ENCODE data around the gene PALMD.

Gene PALMD

DNA sequence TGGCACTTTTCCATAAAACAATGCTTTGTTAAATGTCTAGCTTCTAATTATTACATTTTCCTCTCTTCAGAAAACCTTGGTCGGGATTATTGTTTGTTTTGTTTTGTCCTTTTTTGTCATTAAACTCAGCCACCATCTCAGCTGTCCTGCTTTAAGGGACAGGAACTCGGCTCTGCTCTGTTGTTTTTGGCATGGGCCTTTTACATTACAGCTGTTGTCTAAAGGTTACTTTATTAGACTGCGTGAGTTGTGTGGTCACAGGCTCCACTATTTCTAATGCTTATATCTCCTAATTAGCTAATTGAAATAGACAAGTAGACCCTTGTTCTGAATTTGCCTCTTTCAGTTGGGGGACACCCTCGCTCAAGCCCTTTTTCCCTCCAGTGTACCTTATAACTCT lies 1.6 kb downstream of the PALMD start:
- Histone ChIP-seq H3K36me3 (ENCODE audit: control insufficient read depth in 1 of 2, insufficient read depth in 2 of 2, low read length in 2 of 2) (no peaks in the 10 kb centered on the region), H3K4me1 (ENCODE audit: control insufficient read depth in 1 of 2, insufficient read depth in 2 of 2, low read length in 2 of 2) (peaks cover 0 to 5% of the 10 kb centered on the region in 2 donors), H3K27ac (ENCODE audit: low read length) (peak overlapping the region; percentile 61), H3K27me3 (ENCODE audit: low read depth, low read length) (peaks cover 4% of the 10 kb centered on the region), H3K4me3 (ENCODE audit: low read depth in 1 of 2, low read length in 2 of 2) (peak overlapping the region; percentile 3 to 51), H3K9me3 (ENCODE audit: control insufficient read depth in 1 of 2, low read length in 2 of 2) (no peaks in the 10 kb centered on the region)

GRCh38 chr1:99648107-99648506 lies 2.2 kb downstream of the PALMD start:
- H3K4me1 ChIP-seq (ENCODE audit: control insufficient read depth in 1 of 2, insufficient read depth in 2 of 2, low read length in 2 of 2), result peaks cover 0 to 5% of the 10 kb centered on the region in 2 donors
- no peaks in the 10 kb centered on the region for H3K9me3 ChIP-seq (ENCODE audit: control insufficient read depth in 1 of 2, low read length in 2 of 2)
- peak overlapping the region in 1 of 2 donors; percentile 3 for H3K4me3 ChIP-seq (ENCODE audit: low read depth in 1 of 2, low read length in 2 of 2)
- peak overlapping the region; percentile 61 for H3K27ac ChIP-seq (ENCODE audit: low read length)
- peaks cover 4% of the 10 kb centered on the region for H3K27me3 ChIP-seq (ENCODE audit: low read depth, low read length)
- H3K36me3 ChIP-seq (ENCODE audit: control insufficient read depth in 1 of 2, insufficient read depth in 2 of 2, low read length in 2 of 2), result no peaks in the 10 kb centered on the region

DNA sequence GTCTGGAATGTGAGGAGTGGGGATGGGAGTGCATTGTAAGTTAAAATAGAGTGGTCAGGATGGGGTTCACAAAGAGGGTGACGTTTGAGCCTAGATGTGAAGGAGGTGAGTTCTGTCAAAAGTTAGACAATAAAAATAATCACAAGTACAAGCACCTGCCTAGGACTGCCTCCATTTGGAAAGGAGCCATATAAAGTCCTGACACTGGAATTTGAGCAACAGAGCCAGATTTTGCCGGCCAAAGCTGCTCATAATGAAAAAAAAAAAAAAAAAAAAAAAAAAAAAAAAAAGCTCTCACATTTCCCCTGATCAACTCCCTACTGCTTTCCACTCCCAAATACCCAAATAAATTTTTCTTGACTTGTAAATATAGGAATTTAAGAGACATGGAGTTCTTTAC lies 4.1 kb downstream of the PALMD start:
- Histone ChIP-seq H3K4me1 (ENCODE audit: control insufficient read depth in 1 of 2, insufficient read depth in 2 of 2, low read length in 2 of 2) (peaks cover 0 to 5% of the 10 kb centered on the region in 2 donors), H3K27ac (ENCODE audit: low read length) (no peak overlapping the region), H3K27me3 (ENCODE audit: low read depth, low read length) (peaks cover 4% of the 10 kb centered on the region), H3K4me3 (ENCODE audit: low read depth in 1 of 2, low read length in 2 of 2) (no peak overlapping the region), H3K36me3 (ENCODE audit: control insufficient read depth in 1 of 2, insufficient read depth in 2 of 2, low read length in 2 of 2) (no peaks in the 10 kb centered on the region), H3K9me3 (ENCODE audit: control insufficient read depth in 1 of 2, low read length in 2 of 2) (no peaks in the 10 kb centered on the region)

GRCh38 chr1:99650773-99651437 lies 5.0 kb downstream of the PALMD start:
- H3K9me3 ChIP-seq (ENCODE audit: control insufficient read depth in 1 of 2, low read length in 2 of 2), result no peaks in the 10 kb centered on the region
- peaks cover 0 to 5% of the 10 kb centered on the region in 2 donors for H3K4me1 ChIP-seq (ENCODE audit: control insufficient read depth in 1 of 2, insufficient read depth in 2 of 2, low read length in 2 of 2)
- H3K27ac ChIP-seq (ENCODE audit: low read length), result no peak overlapping the region
- no peak overlapping the region for H3K4me3 ChIP-seq (ENCODE audit: low read depth in 1 of 2, low read length in 2 of 2)
- peaks cover 2% of the 10 kb centered on the region for H3K27me3 ChIP-seq (ENCODE audit: low read depth, low read length)
- no peaks in the 10 kb centered on the region for H3K36me3 ChIP-seq (ENCODE audit: control insufficient read depth in 1 of 2, insufficient read depth in 2 of 2, low read length in 2 of 2)

DNA sequence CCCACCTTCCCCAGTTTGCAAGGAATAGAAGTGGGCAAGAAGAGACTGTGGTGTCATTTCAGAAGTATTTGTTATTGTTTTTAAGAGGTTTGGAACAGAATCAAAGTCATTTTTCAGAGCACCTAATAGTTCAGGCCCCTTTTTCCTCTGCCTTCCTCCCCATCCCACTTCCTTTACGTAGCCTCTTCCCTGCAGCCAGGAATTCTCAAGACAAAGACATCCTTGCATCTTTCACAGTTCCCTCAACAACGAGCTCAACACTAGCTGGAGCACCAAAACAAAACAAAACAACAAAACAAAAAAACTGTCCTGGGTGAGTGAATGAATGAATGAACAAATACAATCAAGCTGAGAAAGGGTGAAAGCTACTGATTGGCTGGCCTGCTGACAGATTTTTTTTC lies 7.0 kb downstream of the PALMD start:
- Histone ChIP-seq H3K4me1 (ENCODE audit: control insufficient read depth in 1 of 2, insufficient read depth in 2 of 2, low read length in 2 of 2) (no peaks in the 10 kb centered on the region), H3K36me3 (ENCODE audit: control insufficient read depth in 1 of 2, insufficient read depth in 2 of 2, low read length in 2 of 2) (no peaks in the 10 kb centered on the region), H3K4me3 (ENCODE audit: low read depth in 1 of 2, low read length in 2 of 2) (no peak overlapping the region), H3K9me3 (ENCODE audit: control insufficient read depth in 1 of 2, low read length in 2 of 2) (no peaks in the 10 kb centered on the region), H3K27ac (ENCODE audit: low read length) (no peak overlapping the region), H3K27me3 (ENCODE audit: low read depth, low read length) (no peaks in the 10 kb centered on the region)

- peaks cover 0 to 7% of the 10 kb centered on the region in 2 donors for H3K4me1 ChIP-seq (ENCODE audit: control insufficient read depth in 1 of 2, insufficient read depth in 2 of 2, low read length in 2 of 2)
- no peaks in the 10 kb centered on the region for H3K36me3 ChIP-seq (ENCODE audit: control insufficient read depth in 1 of 2, insufficient read depth in 2 of 2, low read length in 2 of 2)
- no peaks in the 10 kb centered on the region for H3K27me3 ChIP-seq (ENCODE audit: low read depth, low read length)
- no peak overlapping the region for H3K4me3 ChIP-seq (ENCODE audit: low read depth in 1 of 2, low read length in 2 of 2)
- H3K9me3 ChIP-seq (ENCODE audit: control insufficient read depth in 1 of 2, low read length in 2 of 2), result no peaks in the 10 kb centered on the region
- H3K27ac ChIP-seq (ENCODE audit: low read length), result no peak overlapping the region
These were observed 9.5 kb downstream of the PALMD start for GRCh38 chr1:99655376-99655775.

DNA sequence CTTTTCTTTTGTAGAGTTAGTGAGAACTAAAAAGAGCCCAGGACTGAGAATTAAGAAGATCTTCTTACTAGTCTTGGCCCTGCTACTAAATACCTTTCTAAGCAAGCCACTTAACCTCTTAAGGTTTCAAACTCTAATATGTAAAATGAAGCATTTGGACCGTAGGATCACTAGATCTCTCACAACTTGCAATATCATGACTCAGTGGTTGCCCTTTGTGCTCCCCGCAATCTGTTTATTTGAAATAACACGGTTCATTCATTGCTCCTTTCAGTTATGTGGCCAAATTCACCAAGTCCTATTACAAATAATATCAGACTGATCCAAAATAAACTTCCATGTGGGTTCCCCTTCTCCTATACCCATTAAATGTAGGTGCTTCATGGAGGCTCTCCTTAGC lies 10.8 kb downstream of the PALMD start:
- Histone ChIP-seq H3K27me3 (ENCODE audit: low read depth, low read length) (no peaks in the 10 kb centered on the region), H3K4me3 (ENCODE audit: low read depth in 1 of 2, low read length in 2 of 2) (no peak overlapping the region), H3K27ac (ENCODE audit: low read length) (no peak overlapping the region), H3K4me1 (ENCODE audit: control insufficient read depth in 1 of 2, insufficient read depth in 2 of 2, low read length in 2 of 2) (peaks cover 0 to 7% of the 10 kb centered on the region in 2 donors), H3K9me3 (ENCODE audit: control insufficient read depth in 1 of 2, low read length in 2 of 2) (no peaks in the 10 kb centered on the region), H3K36me3 (ENCODE audit: control insufficient read depth in 1 of 2, insufficient read depth in 2 of 2, low read length in 2 of 2) (no peaks in the 10 kb centered on the region)

DNA sequence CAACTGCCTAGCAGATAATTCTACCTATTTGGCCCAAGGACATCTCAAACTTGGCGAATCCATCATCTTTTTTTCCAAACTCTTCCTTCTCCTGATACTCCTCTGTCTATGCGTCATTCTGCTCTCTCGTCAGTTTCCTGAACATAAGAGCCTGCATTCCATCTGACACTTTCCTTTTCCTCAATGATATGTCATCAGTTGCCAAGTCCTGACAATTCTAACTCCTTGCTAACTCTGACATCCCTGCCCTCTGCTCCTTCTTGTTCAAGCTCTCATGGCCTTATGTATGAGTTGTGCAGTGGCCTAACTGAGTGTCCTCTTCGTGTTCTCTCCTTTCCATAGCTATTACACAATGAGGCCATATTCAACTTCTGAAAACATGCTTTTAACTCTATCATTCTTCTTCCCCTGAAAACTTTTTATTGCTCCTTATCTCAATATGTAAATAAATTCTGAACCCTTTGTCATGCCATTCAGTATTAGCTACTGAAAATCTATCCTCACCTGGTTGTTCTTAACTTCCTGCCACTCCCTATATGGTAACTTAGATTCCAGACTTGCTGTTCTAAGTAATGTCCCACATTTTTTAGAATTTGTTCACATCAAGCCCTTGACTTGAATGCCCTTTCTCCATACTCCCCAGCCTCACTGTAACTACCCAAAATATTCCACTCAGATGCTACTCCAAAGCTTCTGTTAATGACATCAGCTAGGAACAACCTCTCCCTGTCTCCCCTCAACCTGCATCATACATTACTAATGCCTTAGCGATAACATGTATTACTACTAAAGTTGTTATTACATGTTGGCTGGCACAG lies 11.5 kb downstream of the PALMD start:
- Histone ChIP-seq H3K27me3 (ENCODE audit: low read depth, low read length) (no peaks in the 10 kb centered on the region), H3K4me3 (ENCODE audit: low read depth in 1 of 2, low read length in 2 of 2) (no peak overlapping the region), H3K4me1 (ENCODE audit: control insufficient read depth in 1 of 2, insufficient read depth in 2 of 2, low read length in 2 of 2) (peaks cover 0 to 10% of the 10 kb centered on the region in 2 donors), H3K27ac (ENCODE audit: low read length) (no peak overlapping the region), H3K9me3 (ENCODE audit: control insufficient read depth in 1 of 2, low read length in 2 of 2) (no peaks in the 10 kb centered on the region), H3K36me3 (ENCODE audit: control insufficient read depth in 1 of 2, insufficient read depth in 2 of 2, low read length in 2 of 2) (no peaks in the 10 kb centered on the region)

DNA sequence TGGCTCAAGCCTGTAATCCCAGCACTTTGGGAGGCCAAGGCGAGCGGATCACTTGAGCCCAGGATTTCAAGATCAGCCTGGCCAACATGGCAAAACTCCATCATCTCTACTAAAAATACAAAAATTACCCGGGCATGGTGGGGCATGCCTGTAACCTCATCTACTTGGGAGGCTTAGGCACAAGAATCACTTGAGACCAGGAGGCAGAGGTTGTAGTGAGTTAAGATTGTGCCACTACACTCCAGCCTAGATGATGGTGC lies 12.0 kb downstream of the PALMD start:
- peaks cover 0 to 10% of the 10 kb centered on the region in 2 donors for H3K4me1 ChIP-seq (ENCODE audit: control insufficient read depth in 1 of 2, insufficient read depth in 2 of 2, low read length in 2 of 2)
- no peak overlapping the region for H3K27ac ChIP-seq (ENCODE audit: low read length)

DNA sequence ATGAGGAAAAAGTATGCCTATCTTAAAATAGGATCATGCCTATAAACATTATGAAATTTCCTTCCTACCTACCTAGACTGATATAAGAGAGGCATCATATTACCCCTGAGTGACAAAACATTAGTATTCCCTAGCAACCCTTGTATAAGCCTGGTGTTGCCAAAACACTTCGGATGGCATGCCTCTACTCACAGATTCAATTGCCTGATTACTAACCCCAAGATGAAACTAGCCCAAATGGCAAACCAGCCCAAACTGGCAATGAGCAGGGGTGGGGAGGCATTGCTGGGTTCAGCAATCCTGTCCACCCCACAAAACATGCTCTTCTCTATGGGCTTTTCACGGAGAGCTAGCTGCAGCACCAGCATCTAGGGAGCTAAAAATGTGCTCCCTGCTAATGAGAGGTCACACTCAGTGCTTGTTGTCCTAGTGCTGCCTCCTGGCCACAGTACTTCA lies 13.9 kb downstream of the PALMD start:
- Histone ChIP-seq H3K9me3 (ENCODE audit: control insufficient read depth in 1 of 2, low read length in 2 of 2) (no peaks in the 10 kb centered on the region), H3K27ac (ENCODE audit: low read length) (peak overlapping the region; percentile 26), H3K4me1 (ENCODE audit: control insufficient read depth in 1 of 2, insufficient read depth in 2 of 2, low read length in 2 of 2) (peaks cover 0 to 10% of the 10 kb centered on the region in 2 donors), H3K27me3 (ENCODE audit: low read depth, low read length) (no peaks in the 10 kb centered on the region), H3K36me3 (ENCODE audit: control insufficient read depth in 1 of 2, insufficient read depth in 2 of 2, low read length in 2 of 2) (no peaks in the 10 kb centered on the region), H3K4me3 (ENCODE audit: low read depth in 1 of 2, low read length in 2 of 2) (no peak overlapping the region)

More for the DNA sequence above, 12.0 kb downstream of the PALMD start:
- no peaks in the 10 kb centered on the region for H3K36me3 ChIP-seq (ENCODE audit: control insufficient read depth in 1 of 2, insufficient read depth in 2 of 2, low read length in 2 of 2)
- no peaks in the 10 kb centered on the region for H3K27me3 ChIP-seq (ENCODE audit: low read depth, low read length)
- H3K4me3 ChIP-seq (ENCODE audit: low read depth in 1 of 2, low read length in 2 of 2), result no peak overlapping the region
- H3K9me3 ChIP-seq (ENCODE audit: control insufficient read depth in 1 of 2, low read length in 2 of 2), result no peaks in the 10 kb centered on the region

- Histone ChIP-seq H3K4me1 (ENCODE audit: control insufficient read depth in 1 of 2, insufficient read depth in 2 of 2, low read length in 2 of 2) (peaks cover 0 to 10% of the 10 kb centered on the region in 2 donors), H3K27ac (ENCODE audit: low read length) (peak overlapping the region; percentile 26), H3K36me3 (ENCODE audit: control insufficient read depth in 1 of 2, insufficient read depth in 2 of 2, low read length in 2 of 2) (no peaks in the 10 kb centered on the region), H3K27me3 (ENCODE audit: low read depth, low read length) (no peaks in the 10 kb centered on the region), H3K9me3 (ENCODE audit: control insufficient read depth in 1 of 2, low read length in 2 of 2) (no peaks in the 10 kb centered on the region), H3K4me3 (ENCODE audit: low read depth in 1 of 2, low read length in 2 of 2) (no peak overlapping the region)
These were observed 14.6 kb downstream of the PALMD start for GRCh38 chr1:99660496-99660895.
